NCI-H2227 (cell line): Measurements from ENCODE around the gene C3.

Source experiments
- DNase-seq: peaks from one replicate; lab custom pipeline; 2025; ENCODE audit not compliant: unreplicated experiment; lab: John Stamatoyannopoulos, UW

The C3 gene

DNA sequence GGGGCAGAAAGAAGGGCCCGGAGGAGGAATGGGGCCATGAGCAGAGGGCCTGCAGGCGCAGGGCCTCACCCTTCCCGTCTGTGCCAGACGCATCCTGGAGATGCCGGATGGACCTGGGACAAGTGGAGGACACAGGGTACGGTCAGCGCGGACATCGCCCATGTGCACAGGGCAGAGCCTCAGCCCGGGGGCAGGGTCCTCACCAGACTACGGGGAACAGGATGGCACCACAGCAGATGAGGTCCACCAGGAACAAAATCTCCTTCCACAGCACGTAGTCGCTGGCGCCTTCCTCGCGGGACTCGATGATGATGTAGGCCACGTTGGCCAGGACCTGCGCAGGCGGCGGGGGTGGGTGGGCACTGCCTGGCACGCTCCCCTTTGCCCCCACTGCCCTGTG is 11.4 kb upstream of the C3 start:
- DNase-seq = no peak

- no peak for DNase-seq
Measured at GRCh38 chr19:6730941-6731670, 10.7 kb upstream of the C3 start.

GRCh38 chr19:6730153-6730804 is 9.8 kb upstream of the C3 start:
- no peak for DNase-seq

DNA sequence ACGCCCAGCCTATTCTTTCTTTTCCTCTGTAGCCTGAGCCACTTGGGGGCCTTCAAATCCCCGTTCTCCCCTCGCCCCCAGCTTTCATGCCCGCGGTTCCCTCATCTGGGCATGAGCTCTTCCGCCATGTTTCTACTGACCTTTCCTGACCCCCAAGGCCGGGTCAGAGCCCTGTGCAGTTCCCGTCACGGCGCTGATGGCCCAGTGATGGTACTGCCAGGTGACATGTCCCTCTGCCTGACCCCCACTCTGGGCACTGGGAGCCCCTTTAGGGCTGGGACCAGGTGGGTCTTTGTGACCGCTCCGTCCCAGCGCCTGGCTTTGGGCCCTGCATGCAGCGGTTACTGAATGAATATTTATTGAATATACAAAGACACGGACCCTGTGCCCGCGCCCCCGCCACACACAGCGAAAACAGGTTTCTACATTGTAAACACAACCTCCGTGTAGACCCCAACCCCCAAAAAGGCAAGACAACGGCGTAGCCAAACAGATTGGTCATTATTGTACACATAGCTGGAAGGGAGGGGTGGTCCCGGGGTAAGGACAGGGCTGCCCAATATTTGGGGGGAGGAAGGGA is 9.2 kb upstream of the C3 start:
- DNase-seq = no peak

- no peak for DNase-seq
Measured at GRCh38 chr19:6728346-6728745, 7.9 kb upstream of the C3 start.

- DNase-seq = no peak
Measured at GRCh38 chr19:6725513-6726231, 5.2 kb upstream of the C3 start.

DNA sequence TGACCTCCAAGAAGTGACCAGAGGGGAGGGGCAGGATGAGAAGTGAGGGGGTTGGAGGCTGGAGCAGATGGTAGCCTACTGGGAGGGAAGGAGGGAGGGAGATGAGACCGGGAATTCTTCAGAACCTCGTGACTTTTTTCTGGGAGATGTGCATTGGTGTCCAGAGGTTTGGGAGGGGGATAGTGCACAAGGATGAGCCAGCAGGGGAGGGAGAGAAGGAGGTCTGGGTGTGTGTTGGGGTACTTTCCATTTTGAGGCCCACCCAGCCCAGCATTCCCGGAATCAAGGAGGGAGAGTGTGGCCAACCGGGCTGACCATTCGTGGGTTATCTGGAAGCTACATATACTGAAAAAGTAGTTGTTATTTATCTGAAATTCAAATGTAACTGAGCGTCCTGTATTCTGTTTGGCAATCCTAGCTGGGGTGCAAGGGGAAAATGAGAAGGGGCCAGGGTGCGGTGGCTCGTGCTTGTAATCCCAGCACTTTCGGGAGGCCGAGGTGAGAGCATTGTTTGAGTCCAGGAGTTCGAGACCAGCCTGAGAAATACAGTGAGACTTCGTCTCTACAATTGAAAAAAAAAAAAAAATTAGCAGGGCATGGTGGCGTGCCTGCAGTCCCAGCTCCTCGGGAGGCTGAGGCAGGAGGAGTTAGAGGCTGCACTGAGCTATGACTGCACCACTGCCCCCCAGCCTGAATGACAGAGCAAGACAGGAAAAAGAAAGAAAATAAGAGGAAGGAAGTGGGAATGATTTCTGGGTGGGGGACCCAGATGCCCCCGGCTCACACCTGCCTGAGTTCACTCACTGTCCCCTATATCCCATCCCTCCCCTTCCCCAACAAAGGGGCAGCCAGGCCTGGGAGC is 4.4 kb upstream of the C3 start:
- no peak for DNase-seq

DNA sequence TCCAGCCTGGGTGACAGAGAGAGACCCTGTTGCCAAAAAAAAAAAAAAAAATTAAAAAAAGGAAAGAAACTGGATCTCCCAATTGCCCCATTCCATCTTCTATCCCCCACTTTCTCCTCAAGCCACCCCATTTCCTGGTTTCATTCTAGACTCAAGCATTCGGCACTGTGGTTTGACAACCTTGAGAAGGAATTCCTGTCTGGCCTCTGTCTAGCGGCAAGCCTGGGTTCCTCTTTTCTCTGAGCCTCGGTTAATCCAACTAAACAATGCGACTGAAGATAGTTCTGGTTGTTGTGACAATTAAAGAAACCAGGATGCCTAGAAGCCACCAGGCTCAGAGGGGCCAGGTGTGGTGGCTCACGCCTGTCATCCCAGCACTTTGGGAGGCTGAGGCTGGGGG is 3.3 kb upstream of the C3 start:
- no peak for DNase-seq

- no peak for DNase-seq
Measured at GRCh38 chr19:6723108-6723618, 2.7 kb upstream of the C3 start.

DNA sequence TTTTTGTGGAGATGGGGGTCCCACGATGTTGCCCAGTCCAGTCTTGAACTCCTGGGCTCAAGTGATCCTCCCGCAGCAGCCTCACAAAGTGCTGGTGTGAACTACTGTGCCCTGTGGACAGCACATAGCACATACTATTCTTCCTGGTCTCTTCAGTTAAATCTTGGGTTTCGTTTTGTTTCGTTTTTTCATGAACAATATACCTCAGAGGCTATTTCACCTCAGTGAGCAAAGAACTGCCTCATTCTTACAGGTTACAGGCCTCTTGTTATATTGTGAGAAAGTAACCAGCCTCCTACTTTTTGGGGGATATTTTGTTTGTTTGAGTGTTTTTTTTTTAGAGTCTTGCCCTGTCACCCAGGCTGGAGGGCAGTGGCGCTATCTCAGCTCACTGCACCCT is 1.3 kb upstream of the C3 start:
- DNase-seq = no peak

GRCh38 chr19:6721138-6721474 is 656 bp upstream of the C3 start:
- DNase-seq = no peak

DNA sequence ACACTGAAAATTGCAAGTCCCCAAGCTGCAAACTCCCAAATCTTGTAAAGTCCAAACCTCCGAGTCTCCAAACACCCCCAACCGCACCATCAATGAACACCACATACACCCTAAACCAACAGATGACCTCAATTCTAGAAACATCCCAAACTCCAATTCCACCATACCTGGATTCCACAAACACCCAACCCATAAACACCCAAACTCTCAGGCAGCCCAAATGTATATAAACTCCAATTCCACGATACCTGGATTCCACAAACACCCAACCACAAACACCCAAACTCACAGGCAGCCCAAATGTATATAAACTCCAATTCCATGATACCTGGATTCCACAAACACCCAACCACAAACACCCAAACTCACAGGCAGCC is 470 bp downstream of the C3 start:
- DNase-seq = no peak

GRCh38 chr19:6719540-6719861 is 949 bp downstream of the C3 start:
- no peak for DNase-seq

- peak; percentile 36 for DNase-seq
Measured at GRCh38 chr19:6718741-6719539, 1.5 kb downstream of the C3 start.

- no peak for DNase-seq
Measured at GRCh38 chr19:6718111-6718740, 2.2 kb downstream of the C3 start.

DNA sequence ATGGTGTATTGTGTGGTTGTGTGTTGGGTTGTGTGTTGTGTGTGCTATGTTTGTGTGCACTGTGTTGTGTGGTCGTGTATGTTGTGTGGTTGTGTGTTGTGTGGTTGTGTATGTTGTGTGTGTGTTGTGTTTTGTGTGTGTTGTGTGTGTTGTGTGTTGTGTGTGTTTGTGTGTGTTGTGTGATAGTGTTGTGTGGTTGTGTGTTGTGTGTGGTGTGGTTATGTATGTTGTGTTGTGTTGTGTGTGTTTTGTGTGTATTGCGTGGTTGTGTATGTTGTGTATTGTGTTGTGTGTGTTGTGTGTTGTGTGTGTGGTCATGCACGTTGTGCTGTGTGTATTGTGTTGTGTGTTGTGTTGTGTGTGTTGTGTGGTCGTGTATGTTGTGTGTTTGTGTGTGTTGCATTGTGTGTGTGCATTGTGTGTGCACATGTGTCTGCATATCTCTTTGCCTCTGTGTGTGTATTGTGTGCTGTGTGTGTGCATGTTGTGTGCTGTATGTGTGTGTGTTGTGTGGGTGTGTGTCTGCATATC is 2.9 kb downstream of the C3 start:
- no peak for DNase-seq

- no peak for DNase-seq
Measured at GRCh38 chr19:6717036-6717435, 3.4 kb downstream of the C3 start.

DNA sequence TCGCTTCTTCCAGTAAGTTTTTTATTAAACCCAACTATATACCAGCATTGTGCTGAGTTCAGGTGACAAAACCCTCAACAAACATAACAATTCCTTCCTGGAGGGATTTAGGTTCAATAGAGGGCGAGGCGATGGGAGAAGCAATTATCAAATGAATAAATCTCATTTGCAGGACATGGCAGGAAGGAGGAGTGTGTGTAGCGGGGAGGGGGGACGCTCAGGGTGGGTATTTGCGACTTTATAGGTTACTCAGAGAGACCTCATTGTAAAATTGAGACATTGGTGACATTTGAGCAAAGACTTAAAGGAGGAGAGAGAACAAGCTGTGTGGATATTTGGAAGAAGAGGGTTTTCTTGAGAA is 3.9 kb downstream of the C3 start:
- no peak for DNase-seq

GRCh38 chr19:6714749-6715555 is 5.5 kb downstream of the C3 start:
- no peak for DNase-seq
